Measurements from ENCODE around the gene ANTKMT. TPM values are rescaled to one million over a fixed set of nuclear protein-coding genes. Genes with fewer than 3 reads are reported as not detected.

Gene ANTKMT
- total RNA-seq, 2 experiments from 2014 or later, result 8.1 TPM

DNA sequence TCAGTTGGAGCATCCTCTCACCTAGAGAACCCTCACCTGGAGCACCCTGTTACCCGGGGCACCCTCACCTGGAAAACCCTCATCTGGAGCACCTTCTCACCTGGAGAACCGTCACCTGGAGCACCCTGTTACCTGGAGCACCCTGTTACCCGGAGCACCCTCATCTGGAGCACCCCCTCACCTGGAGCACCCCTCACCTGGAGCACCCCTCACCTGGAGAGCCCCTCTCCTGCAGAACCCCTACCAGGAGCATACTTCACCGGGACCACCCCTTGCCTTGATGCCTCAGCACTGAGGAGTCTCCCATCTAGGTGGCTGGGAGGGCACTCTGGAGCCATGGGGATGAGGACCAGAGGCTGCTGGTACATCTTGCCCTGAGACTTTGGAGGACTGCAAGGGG lies 12.0 kb upstream of the ANTKMT start:
- H3K4me3 Mint-ChIP-seq, result no peak overlapping the region
- ChIA-PET CTCF (no interaction called here), POLR2A (interaction anchor here (0.8 kb wide), 1 partner anchor 12 kb away, joined by 3 read pairs; the partner anchor contains the start of gene ANTKMT)
- Histone ChIP-seq H3K4me3 (ENCODE audit: low read length) (no peak overlapping the region), H3K27ac (ENCODE audit: low read depth in 1 of 2, low read length in 2 of 2) (no peak overlapping the region), H3K36me3 (ENCODE audit: insufficient read depth, low read length) (no peaks in the 10 kb centered on the region), H3K4me1 (ENCODE audit: insufficient read depth, low read length) (peaks cover 29% of the 10 kb centered on the region), H3K9me3 (ENCODE audit: control insufficient read depth in 1 of 2, insufficient read depth in 1 of 2, low read length in 2 of 2) (peaks cover 0 to 43% of the 10 kb centered on the region in 2 experiments), H3K27me3 (ENCODE audit: control insufficient read depth in 1 of 2, insufficient read depth in 2 of 2, low read length in 2 of 2) (peaks cover 64 to 65% of the 10 kb centered on the region in 2 experiments)
- no peaks in the 10 kb centered on the region for H3K36me3 Mint-ChIP-seq (ENCODE audit: low read depth)
- peaks cover 4% of the 10 kb centered on the region for H3K4me1 Mint-ChIP-seq (ENCODE audit: low read depth)
- no peak overlapping the region for H3K27ac Mint-ChIP-seq
- no peak for ATAC-seq (ENCODE audit: poor library complexity)
- intact Hi-C loops (cut with DNase I, micrococcal nuclease), result no loop called here
- H3K9me3 Mint-ChIP-seq, result no peaks in the 10 kb centered on the region
- TF ChIP-seq CTCF (IDR thresholded peaks at IDR 0.05), result no peak
- H3K27me3 Mint-ChIP-seq, result peaks cover 54% of the 10 kb centered on the region
- no peak for DNase-seq

GRCh38 chr16:709566-710499 lies 11.1 kb upstream of the ANTKMT start:
- Histone ChIP-seq H3K9me3 (ENCODE audit: control insufficient read depth in 1 of 2, insufficient read depth in 1 of 2, low read length in 2 of 2) (peaks cover 0 to 35% of the 10 kb centered on the region in 2 experiments), H3K4me1 (ENCODE audit: insufficient read depth, low read length) (peaks cover 31% of the 10 kb centered on the region), H3K36me3 (ENCODE audit: insufficient read depth, low read length) (no peaks in the 10 kb centered on the region), H3K27ac (ENCODE audit: low read depth in 1 of 2, low read length in 2 of 2) (no peak overlapping the region), H3K4me3 (ENCODE audit: low read length) (no peak overlapping the region), H3K27me3 (ENCODE audit: control insufficient read depth in 1 of 2, insufficient read depth in 2 of 2, low read length in 2 of 2) (peaks cover 55 to 59% of the 10 kb centered on the region in 2 experiments)
- H3K4me3 Mint-ChIP-seq, result no peak overlapping the region
- H3K27ac Mint-ChIP-seq, result no peak overlapping the region
- no peak for ATAC-seq (ENCODE audit: poor library complexity)
- no peaks in the 10 kb centered on the region for H3K36me3 Mint-ChIP-seq (ENCODE audit: low read depth)
- H3K4me1 Mint-ChIP-seq (ENCODE audit: low read depth), result peaks cover 4% of the 10 kb centered on the region
- ChIA-PET POLR2A (interaction anchor here (0.8 kb wide), 1 partner anchor 11 kb away, joined by 3 read pairs; the partner anchor contains the start of gene ANTKMT), CTCF (interaction anchor here (1.3 kb wide), 1 partner anchor 11 kb away, joined by 3 read pairs; the partner anchor contains the start of gene ANTKMT)
- H3K27me3 Mint-ChIP-seq, result peaks cover 58% of the 10 kb centered on the region
- TF ChIP-seq CTCF (IDR thresholded peaks at IDR 0.05), result no peak
- H3K9me3 Mint-ChIP-seq, result no peaks in the 10 kb centered on the region
- no peak for DNase-seq
- intact Hi-C loops (cut with DNase I, micrococcal nuclease), result loop anchor here in 1 of 2 experiments (2.0 to 5.0 kb wide), 3 partner anchors 342 to 482 kb away; no protein-coding TSS in a partner anchor

DNA sequence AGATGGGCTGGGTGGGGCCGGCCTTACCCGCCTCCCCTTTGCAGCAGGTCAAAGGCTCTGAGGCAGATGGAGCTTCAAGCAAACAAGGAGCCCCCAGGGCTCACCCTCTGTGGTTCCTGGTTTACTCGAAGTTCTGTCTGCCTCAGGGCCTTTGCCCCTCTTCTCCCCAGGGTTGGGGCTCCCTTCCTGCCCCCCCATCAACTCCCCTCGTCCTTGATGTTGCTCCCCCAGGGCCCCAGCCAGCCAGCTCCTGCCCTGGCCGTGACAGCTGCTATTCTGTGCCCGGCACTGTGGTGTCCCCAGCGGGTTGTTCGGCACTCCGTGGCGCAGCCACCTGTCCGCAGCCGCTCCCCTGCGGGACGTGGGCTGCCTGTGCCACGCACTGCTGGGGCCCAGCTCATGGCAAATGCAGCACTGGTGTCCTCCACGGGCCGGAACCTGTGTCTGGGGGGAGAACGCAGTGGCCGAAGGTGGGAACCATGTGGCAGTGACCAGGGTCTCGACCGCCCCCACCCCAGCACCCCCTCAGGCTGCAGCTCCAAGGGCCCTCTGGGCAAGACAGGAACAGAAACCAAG lies 10.4 kb upstream of the ANTKMT start:
- peaks cover 28% of the 10 kb centered on the region for H3K4me1 ChIP-seq (ENCODE audit: insufficient read depth, low read length)
- no peak overlapping the region for H3K27ac Mint-ChIP-seq
- H3K27me3 ChIP-seq (ENCODE audit: control insufficient read depth in 1 of 2, insufficient read depth in 2 of 2, low read length in 2 of 2), result peaks cover 53 to 56% of the 10 kb centered on the region in 2 experiments
- H3K4me3 Mint-ChIP-seq, result no peak overlapping the region
- H3K27ac ChIP-seq (ENCODE audit: low read depth in 1 of 2, low read length in 2 of 2), result no peak overlapping the region
- no peak for TF ChIP-seq CTCF (IDR thresholded peaks at IDR 0.05)
- H3K27me3 Mint-ChIP-seq, result peaks cover 58% of the 10 kb centered on the region
- peaks cover 0 to 33% of the 10 kb centered on the region in 2 experiments for H3K9me3 ChIP-seq (ENCODE audit: control insufficient read depth in 1 of 2, insufficient read depth in 1 of 2, low read length in 2 of 2)
- H3K36me3 Mint-ChIP-seq (ENCODE audit: low read depth), result no peaks in the 10 kb centered on the region
- no peaks in the 10 kb centered on the region for H3K36me3 ChIP-seq (ENCODE audit: insufficient read depth, low read length)
- no peaks in the 10 kb centered on the region for H3K9me3 Mint-ChIP-seq
- ChIA-PET POLR2A (no interaction called here), CTCF (interaction anchor here (1.3 kb wide), 1 partner anchor 10 kb away, joined by 3 read pairs; the partner anchor contains the start of gene ANTKMT)
- intact Hi-C loops (cut with DNase I, micrococcal nuclease), result loop anchor here (1.0 to 5.0 kb wide), 5 partner anchors 31 to 482 kb away; no protein-coding TSS in a partner anchor
- DNase-seq (no peak), ATAC-seq (ENCODE audit: poor library complexity) (no peak)
- H3K4me1 Mint-ChIP-seq (ENCODE audit: low read depth), result peaks cover 4% of the 10 kb centered on the region
- no peak overlapping the region for H3K4me3 ChIP-seq (ENCODE audit: low read length)
